Right renal pelvis (tissue), 4 donors: ENCODE results near the gene RILPL2. TPM values are rescaled to one million over a fixed set of nuclear protein-coding genes. Genes with fewer than 3 reads are reported as not detected.
"Not testable (repeated sequence)": the region's sequence is repeated elsewhere in the genome, so short reads cannot be mapped to it uniquely, and the experiment has no call there.

Experiments
- DNase-seq, 4 donors: peaks; one replicate each; pipeline ENCODE4 v3.0.0-alpha.2; 2013; ENCODE audit warnings: low read depth in 4 of 4, low spot score in 3 of 4, missing footprints in 1 of 4
- polyA plus RNA-seq, 4 donors: library from polyadenylated mRNA; unstranded; fragments of 120-200 nt; gene quantifications; one replicate each; pipeline ENCODE4 v1.2.1, GENCODE V29; 2013; ENCODE audit not compliant: insufficient read length in 4 of 4

Gene RILPL2
- polyA plus RNA-seq, 4 donors, result 5.2 to 6.3 (median 5.9) TPM

GRCh38 chr12:123407934-123408333 is 28.6 kb downstream of the RILPL2 start:
- DNase-seq, result not testable (repeated sequence)

- not testable (repeated sequence) for DNase-seq
These were observed 29.2 kb downstream of the RILPL2 start for GRCh38 chr12:123407269-123407668.

GRCh38 chr12:123404581-123404980 is 31.9 kb downstream of the RILPL2 start:
- no peak for DNase-seq

- no peak for DNase-seq
These were observed 34.5 kb downstream of the RILPL2 start for GRCh38 chr12:123401753-123402683.

GRCh38 chr12:123399255-123399617 is 37.2 kb downstream of the RILPL2 start:
- DNase-seq, result no peak

- DNase-seq, result no peak
These were observed 37.8 kb downstream of the RILPL2 start for GRCh38 chr12:123398550-123399254.

GRCh38 chr12:123398177-123398549 is 38.3 kb downstream of the RILPL2 start:
- DNase-seq, result no peak

- no peak for DNase-seq
These were observed 39.1 kb downstream of the RILPL2 start for GRCh38 chr12:123397400-123397799.

GRCh38 chr12:123396954-123397353 is 39.5 kb downstream of the RILPL2 start:
- no peak for DNase-seq

GRCh38 chr12:123396543-123396942 is 39.9 kb downstream of the RILPL2 start:
- DNase-seq, result no peak

- no peak for DNase-seq
These were observed 41.2 kb downstream of the RILPL2 start for GRCh38 chr12:123395236-123395635.

- DNase-seq, result no peak
These were observed 42.7 kb downstream of the RILPL2 start for GRCh38 chr12:123393747-123394146.

GRCh38 chr12:123391546-123392343 is 44.7 kb downstream of the RILPL2 start:
- no peak for DNase-seq

GRCh38 chr12:123390498-123391426 is 45.7 kb downstream of the RILPL2 start:
- DNase-seq, result no peak

GRCh38 chr12:123389560-123390351 is 46.7 kb downstream of the RILPL2 start:
- DNase-seq, result no peak

- no peak for DNase-seq
These were observed 47.4 kb downstream of the RILPL2 start for GRCh38 chr12:123388951-123389559.

- DNase-seq, result peak in 1 of 4 donors; percentile 50
These were observed 48.1 kb downstream of the RILPL2 start for GRCh38 chr12:123388177-123388950.
